GM12873 (cell line): Measurements from ENCODE around the gene DDR1.

Experiments used
- CTCF ChIP-seq: IDR thresholded peaks from 2 replicates; pipeline ENCODE4 v1.5.1; 2012; ENCODE audit warnings: low read depth, mild to moderate bottlenecking, moderate library complexity, low read length, control low read depth; ENCODE audit not compliant: insufficient read depth; ENCODE audit errors: missing control alignments

DDR1 gene

DNA sequence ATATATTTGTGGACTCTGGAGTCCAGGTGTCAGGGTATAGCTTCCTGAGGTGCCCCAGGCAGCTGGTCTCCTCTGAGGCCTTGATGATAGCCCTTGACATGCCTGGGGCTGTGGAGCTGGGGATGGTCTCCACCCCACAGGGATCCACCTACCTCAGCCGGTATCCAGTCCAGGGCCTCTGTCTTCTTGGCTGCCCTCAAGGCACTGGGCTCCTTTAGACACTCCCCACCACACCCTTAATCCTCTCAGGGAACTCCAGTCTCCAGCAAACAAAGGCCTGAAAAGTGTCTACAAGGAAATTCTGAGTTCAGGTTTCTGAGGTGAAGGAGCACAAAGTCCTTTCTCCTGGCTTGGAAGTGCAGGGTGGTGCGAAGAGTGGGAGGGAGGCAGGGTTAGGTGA lies 44.6 kb upstream of the DDR1 start:
- no peak for TF ChIP-seq CTCF

DNA sequence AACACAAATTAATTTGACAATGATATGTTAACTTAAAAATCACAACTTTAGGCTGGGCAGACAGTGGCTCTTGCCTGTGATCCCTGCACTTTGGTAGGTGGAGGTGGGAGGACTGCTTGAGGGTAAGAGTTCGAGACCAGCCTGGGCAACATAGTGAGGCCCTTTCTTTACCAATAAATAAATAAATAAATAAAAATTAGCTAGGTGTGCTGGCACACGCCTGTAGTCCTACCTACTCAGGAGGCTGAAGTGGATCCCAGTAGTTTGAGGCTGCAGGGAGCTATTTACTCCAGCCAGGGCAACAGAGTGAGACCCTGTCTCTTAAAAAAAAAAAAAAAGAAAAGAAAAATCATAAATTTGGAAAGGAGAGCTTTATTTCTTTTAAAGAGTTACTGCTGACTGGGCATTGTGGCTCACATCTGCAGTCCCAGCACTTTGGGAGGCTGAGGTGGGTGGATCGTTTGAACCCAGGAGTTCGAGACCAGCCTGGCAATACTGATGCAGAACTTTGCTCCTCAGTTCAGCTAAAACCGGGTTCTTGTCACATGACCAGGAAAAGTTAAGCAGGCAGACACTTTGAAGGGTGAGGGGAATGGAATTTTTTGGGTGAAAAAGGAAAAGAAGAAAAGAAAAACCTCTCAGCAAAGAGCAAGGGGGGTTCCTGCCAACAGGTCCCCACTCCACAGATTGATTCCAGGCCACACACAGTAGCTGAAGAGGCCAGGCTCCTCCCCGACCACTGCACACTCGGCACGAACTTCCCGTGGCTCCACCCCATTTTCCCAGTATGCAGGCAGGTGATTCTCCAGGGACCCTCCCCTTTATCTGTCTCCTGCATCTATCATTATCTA lies 44.0 kb upstream of the DDR1 start:
- no peak for TF ChIP-seq CTCF

GRCh38 chr6:30840935-30841643 lies 43.2 kb upstream of the DDR1 start:
- TF ChIP-seq CTCF, result no peak

DNA sequence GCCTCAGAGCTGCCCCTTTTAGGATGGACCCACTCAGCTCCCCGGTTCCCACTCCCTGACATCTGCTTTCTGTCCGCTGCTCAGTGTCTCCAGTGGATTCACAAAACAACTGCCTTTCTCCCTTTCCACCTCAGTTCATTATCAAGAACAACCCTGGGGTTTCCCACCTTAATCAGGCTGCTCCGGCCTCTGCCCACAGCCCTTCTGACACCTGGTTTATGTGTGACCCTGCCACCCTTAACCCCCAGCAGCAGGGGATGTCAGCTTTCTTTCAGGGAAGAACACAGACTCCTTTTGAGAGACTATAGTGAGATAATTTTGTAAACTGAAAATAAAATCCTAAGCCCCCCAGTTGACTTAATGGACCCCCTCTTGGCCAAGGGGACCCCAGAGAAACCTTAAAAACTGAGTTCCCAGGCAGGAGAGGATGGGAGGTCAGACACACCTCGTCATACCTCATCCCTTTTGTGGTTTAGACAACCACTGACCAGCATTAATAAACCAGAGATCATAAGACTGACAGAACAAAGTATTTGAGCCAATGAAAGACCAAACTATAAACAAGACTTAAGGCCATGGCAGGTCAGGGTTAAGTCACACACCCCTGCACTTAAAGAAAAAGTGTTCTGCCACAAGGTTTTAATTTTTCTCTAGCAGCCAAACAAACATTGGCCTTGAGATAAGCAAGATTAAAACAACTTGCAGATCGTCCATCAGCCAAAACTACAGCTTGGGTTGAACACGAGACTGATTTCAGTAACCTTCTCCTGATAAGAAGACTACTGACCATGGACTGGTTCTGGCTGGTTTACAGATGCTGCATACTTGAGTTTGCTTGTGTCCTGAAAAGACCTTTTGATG lies 42.4 kb upstream of the DDR1 start:
- TF ChIP-seq CTCF, result no peak

DNA sequence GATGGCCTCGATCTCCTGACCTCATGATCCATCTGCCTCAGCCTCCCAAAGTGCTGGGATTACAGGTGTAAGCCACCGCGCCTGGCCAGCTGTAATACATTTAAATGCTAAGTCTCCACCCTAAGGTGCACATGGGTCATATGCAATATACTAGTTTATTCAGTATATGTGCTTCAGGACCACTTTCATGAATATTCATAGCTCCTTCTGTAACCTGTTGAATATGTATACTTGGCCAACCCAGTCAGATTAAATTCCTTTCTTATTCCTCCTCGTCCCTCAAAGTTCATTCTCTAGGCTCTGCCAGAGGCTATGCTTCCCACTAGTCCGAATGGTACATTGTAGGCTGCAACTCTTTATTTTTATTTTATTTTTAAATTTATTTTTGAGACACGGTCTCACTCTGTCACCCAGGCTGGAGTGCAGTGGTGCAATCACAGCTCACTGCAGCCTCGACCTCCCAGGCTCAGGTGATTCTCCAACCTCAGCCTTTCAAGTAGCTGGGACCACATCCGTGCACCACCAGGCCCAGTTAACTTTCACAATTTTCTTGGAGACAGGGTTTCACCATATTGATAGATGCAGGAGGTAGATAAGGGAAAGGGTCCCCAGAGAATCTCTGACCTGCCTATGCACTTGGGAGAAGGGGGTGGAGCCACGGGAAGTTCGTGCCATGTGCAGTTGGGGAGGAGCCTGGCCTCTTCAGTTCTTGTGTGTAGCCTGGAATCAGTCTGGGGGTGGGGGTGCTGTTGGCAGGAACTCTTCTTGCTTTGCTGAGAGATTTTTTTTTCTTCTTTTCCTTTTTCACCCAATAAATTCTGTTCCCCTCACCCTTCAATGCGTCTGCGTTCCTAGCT lies 41.3 kb upstream of the DDR1 start:
- no peak for TF ChIP-seq CTCF

GRCh38 chr6:30843611-30843998 lies 40.7 kb upstream of the DDR1 start:
- TF ChIP-seq CTCF, result no peak
